COLO668 (cell line): ENCODE results near the gene NUDT9.
A peak's percentile ranks its signal among the peaks of the same experiment; 100 is the strongest.
"Not testable (repeated sequence)": the region's sequence is repeated elsewhere in the genome, so short reads cannot be mapped to it uniquely, and the experiment has no call there.

ENCODE experiments used
- DNase-seq: peaks from one replicate; lab custom pipeline; 2025; ENCODE audit not compliant: unreplicated experiment; lab: John Stamatoyannopoulos, UW

NUDT9 gene

GRCh38 chr4:87406902-87407301 lies 15.5 kb upstream of the NUDT9 start:
- DNase-seq, result not testable (repeated sequence)

GRCh38 chr4:87409420-87409939 lies 12.9 kb upstream of the NUDT9 start:
- no peak for DNase-seq

GRCh38 chr4:87410157-87410556 lies 12.2 kb upstream of the NUDT9 start:
- DNase-seq, result no peak

GRCh38 chr4:87410679-87411078 lies 11.7 kb upstream of the NUDT9 start:
- no peak for DNase-seq

- DNase-seq, result no peak
These were observed 7.6 kb upstream of the NUDT9 start for GRCh38 chr4:87414816-87415215.

GRCh38 chr4:87416965-87417364 lies 5.4 kb upstream of the NUDT9 start:
- DNase-seq, result no peak

- not testable (repeated sequence) for DNase-seq
These were observed 4.0 kb upstream of the NUDT9 start for GRCh38 chr4:87418410-87418809.

GRCh38 chr4:87419578-87420249 lies 2.7 kb upstream of the NUDT9 start:
- DNase-seq, result no peak

GRCh38 chr4:87420276-87420830 lies 2.0 kb upstream of the NUDT9 start:
- no peak for DNase-seq

- DNase-seq, result peak; percentile 14
These were observed 1.1 kb downstream of the NUDT9 start for GRCh38 chr4:87423317-87424098.

- DNase-seq, result not testable (repeated sequence)
These were observed 1.7 kb downstream of the NUDT9 start for GRCh38 chr4:87424099-87424543.

- no peak for DNase-seq
These were observed 3.3 kb downstream of the NUDT9 start for GRCh38 chr4:87425711-87426110.

- no peak for DNase-seq
These were observed 4.6 kb downstream of the NUDT9 start for GRCh38 chr4:87426865-87427517.

- no peak for DNase-seq
These were observed 5.1 kb downstream of the NUDT9 start for GRCh38 chr4:87427518-87427868.

GRCh38 chr4:87428979-87429378 lies 6.6 kb downstream of the NUDT9 start:
- DNase-seq, result no peak

- no peak for DNase-seq
These were observed 7.7 kb downstream of the NUDT9 start for GRCh38 chr4:87430038-87430437.

- DNase-seq, result no peak
These were observed 11.0 kb downstream of the NUDT9 start for GRCh38 chr4:87433342-87433741.

GRCh38 chr4:87442889-87443288 lies 20.5 kb downstream of the NUDT9 start:
- no peak for DNase-seq

- no peak for DNase-seq
These were observed 22.4 kb downstream of the NUDT9 start for GRCh38 chr4:87444741-87445140.

- no peak for DNase-seq
These were observed 23.6 kb downstream of the NUDT9 start for GRCh38 chr4:87445964-87446363.

GRCh38 chr4:87446375-87446774 lies 24.0 kb downstream of the NUDT9 start:
- DNase-seq, result not testable (repeated sequence)
